Kidney (tissue), 14 donors: ENCODE measurements around the gene LDHB. TPM values are rescaled to one million over a fixed set of nuclear protein-coding genes. Genes with fewer than 3 reads are reported as not detected.
A peak's percentile ranks its signal among the peaks of the same experiment; 100 is the strongest.

ENCODE experiments used
- DNase-seq, 5 donors: peaks; one replicate each; pipeline ENCODE4 v3.0.0-alpha.2; 2013 to 2020
- FAIRE-seq: peaks from 2 replicates; lab custom pipeline; 2012; peaks lifted over from hg19 to GRCh38; lab: Jason Lieb, UNC
- H3K27ac ChIP-seq, 2 donors: one replicate each; pipeline ENCODE4 v1.7.0; 2013; ENCODE audit warnings: low read depth in 2 of 2, low read length in 2 of 2, inconsistent platforms in 1 of 2
- H3K27me3 ChIP-seq: one replicate; pipeline ENCODE4 v1.7.1; 2013; ENCODE audit warnings: low read length, inconsistent platforms; ENCODE audit not compliant: control insufficient read depth, insufficient read depth
- H3K36me3 ChIP-seq, 3 donors: one replicate each; pipeline versions ENCODE4 v1.7.0 to v1.7.1; 2013; ENCODE audit warnings: low read length in 3 of 3, control low read depth in 1 of 3, inconsistent platforms in 1 of 3; ENCODE audit not compliant: insufficient read depth in 3 of 3, control insufficient read depth in 2 of 3
- H3K4me1 ChIP-seq, 3 donors: one replicate each; pipeline versions ENCODE4 v1.7.0 to v1.7.1; 2013; ENCODE audit warnings: low read length in 3 of 3, inconsistent platforms in 1 of 3, low read depth in 1 of 3; ENCODE audit not compliant: control insufficient read depth in 2 of 3, insufficient read depth in 2 of 3
- H3K4me3 ChIP-seq, 3 donors: one replicate each; pipeline versions ENCODE4 v1.7.0 to v1.8.1; 2013; ENCODE audit warnings: low read length in 3 of 3, control low read depth in 1 of 3, inconsistent platforms in 1 of 3
- H3K9ac ChIP-seq, 3 donors: one replicate each; pipeline versions ENCODE4 v1.7.0 to v1.7.1; 2013; ENCODE audit warnings: low read length in 3 of 3, control low read depth in 1 of 3, inconsistent platforms in 1 of 3
- H3K9me3 ChIP-seq, 3 donors: one replicate each; pipeline versions ENCODE4 v1.7.0 to v1.7.1; 2013; ENCODE audit warnings: low read length in 3 of 3, control low read depth in 1 of 3, inconsistent platforms in 1 of 3; ENCODE audit not compliant: control insufficient read depth in 2 of 3, insufficient read depth in 1 of 3
- CTCF ChIP-seq: IDR thresholded peaks from 3 replicates; pipeline ENCODE4 v1.5.1; 2012; ENCODE audit warnings: mild to moderate bottlenecking, moderate library complexity, borderline replicate concordance; ENCODE audit not compliant: insufficient read depth; ENCODE audit errors: extremely low read depth
- intact Hi-C: fragments of 100-400 bp; cut with DNase I; formaldehyde crosslinking; loops from one replicate; pipeline ENCODE4 v1.11.1; 2022
- polyA plus RNA-seq: library from polyadenylated mRNA; stranded (reverse); fragments of 350-450 nt; fragmentation: Illumina TruSeq; extraction: RNeasy Lipid Tissue Mini Kit (QIAGEN cat#74804); gene quantifications from one replicate; pipeline ENCODE4 v1.2.3, GENCODE V29; 2014; ENCODE audit warnings: low read depth, low replicate concordance; ENCODE audit not compliant: insufficient read depth
- total RNA-seq: library from RNA; stranded (reverse); fragmentation: NEBNext Ultra II Directional; extraction: Animal tissue kit (Norgen Biotek cat#: 25700); gene quantifications from one replicate; pipeline ENCODE4 v1.2.1, GENCODE V29; 2021
- donor health status: control.
- donor health status: control.
- donor health status: control.
- donor health status: control.
- donor health status: control.
- donor health status: DM: yes; HTN: yes; CAD: no.
- donor health status: Normal renal cell carcinoma (clear cell type).

LDHB gene
- total and polyA plus RNA-seq, 2 donors from 2014 or later = 1,158 to 2,485 TPM

DNA sequence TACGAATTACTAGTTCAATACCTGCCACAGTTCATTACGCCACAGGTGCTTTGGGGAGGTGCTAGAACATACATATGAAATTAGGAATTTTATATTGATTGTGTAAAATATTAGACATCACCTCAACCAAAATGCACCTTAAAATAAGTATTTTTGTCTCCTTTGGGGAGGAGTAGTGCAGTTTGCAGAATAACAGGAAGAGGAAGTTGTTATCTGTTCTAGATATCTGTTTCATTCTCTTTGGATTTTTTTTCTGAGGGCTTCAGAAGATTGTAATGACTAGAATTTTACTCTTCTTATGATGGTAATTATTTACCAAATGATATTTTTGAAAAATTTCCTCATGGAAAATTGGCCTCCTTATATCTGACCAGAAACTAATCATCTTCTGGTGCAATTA is 43.1 kb downstream of the LDHB start:
- no peak overlapping the region for H3K27ac ChIP-seq
- H3K9ac ChIP-seq = no peak overlapping the region
- FAIRE-seq = no peak
- H3K4me3 ChIP-seq = no peak overlapping the region
- no peaks in the 10 kb centered on the region for H3K36me3 ChIP-seq
- H3K4me1 ChIP-seq = no peaks in the 10 kb centered on the region
- intact Hi-C loops = no loop called here
- no peaks in the 10 kb centered on the region for H3K9me3 ChIP-seq
- TF ChIP-seq CTCF = no peak
- H3K27me3 ChIP-seq = no peaks in the 10 kb centered on the region
- no peak for DNase-seq

DNA sequence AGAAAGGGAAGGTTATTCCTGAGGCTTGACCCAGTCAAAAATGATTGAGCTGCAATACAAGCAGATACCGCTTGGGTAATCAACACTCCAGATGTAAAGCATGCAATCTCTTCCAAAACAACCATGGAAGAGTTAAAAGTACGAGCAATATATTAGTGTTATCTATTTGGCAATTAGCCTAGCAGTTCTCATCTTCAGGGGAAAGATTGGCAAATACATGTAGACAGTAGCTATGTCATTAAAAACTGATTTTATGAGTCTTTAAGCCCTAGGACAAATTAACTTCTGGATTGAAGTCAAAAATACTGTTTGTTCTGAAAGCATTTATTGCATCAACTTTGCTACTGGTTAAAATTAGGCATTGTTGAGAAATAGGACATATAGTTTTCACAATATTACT is 43.7 kb downstream of the LDHB start:
- no peak for FAIRE-seq
- no peak overlapping the region for H3K27ac ChIP-seq
- intact Hi-C loops = no loop called here

DNA sequence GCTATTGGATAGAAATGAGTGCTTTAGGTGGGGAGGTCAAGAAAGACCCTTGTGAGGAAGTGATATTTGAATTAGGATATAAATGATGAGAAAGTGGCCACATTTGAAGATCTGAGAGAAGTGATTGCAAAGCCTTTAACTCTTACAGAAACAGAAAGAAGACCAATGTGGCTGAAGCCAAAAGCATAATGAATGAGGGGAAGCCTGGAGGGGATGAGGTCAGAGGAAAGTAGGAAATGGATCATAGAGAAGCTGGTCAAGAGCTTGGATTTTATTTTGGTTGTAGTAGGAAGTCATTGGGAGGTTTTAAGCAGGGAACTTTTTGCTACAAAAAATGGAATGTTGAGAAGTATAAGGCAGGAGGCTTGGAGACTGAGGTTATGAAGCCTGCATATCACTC is 49.4 kb downstream of the LDHB start:
- FAIRE-seq (no peak), DNase-seq (no peak)
- Histone ChIP-seq H3K27me3 (no peaks in the 10 kb centered on the region), H3K9me3 (no peaks in the 10 kb centered on the region), H3K27ac (no peak overlapping the region), H3K4me3 (no peak overlapping the region), H3K4me1 (no peaks in the 10 kb centered on the region), H3K36me3 (no peaks in the 10 kb centered on the region), H3K9ac (no peak overlapping the region)
- TF ChIP-seq CTCF = no peak
- intact Hi-C loops = no loop called here

More for the DNA sequence above, 43.7 kb downstream of the LDHB start:
- peak in 1 of 5 donors; percentile 16 for DNase-seq
- no peak for TF ChIP-seq CTCF
- Histone ChIP-seq H3K27me3 (no peaks in the 10 kb centered on the region), H3K9ac (no peak overlapping the region), H3K4me1 (no peaks in the 10 kb centered on the region), H3K36me3 (no peaks in the 10 kb centered on the region), H3K4me3 (no peak overlapping the region), H3K9me3 (no peaks in the 10 kb centered on the region)

DNA sequence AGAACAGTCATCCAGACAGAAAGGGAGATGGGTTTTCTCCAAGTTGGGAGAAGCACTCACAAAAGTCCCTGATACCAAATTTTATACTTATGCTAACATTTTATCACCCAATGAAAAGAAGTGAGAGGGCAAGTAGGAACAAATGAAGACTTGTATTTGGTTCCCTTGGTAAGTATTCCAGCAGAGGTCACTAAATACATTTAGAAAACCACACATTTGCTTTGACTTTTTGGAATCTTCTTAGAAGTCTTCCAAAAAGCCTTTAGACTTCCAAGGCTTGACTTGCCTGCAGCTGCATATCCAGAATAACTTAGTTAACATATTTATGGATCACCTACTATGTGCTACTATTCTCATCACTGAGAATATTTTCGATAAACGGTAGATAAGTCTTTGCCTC is 49.9 kb downstream of the LDHB start:
- Histone ChIP-seq H3K9me3 (no peaks in the 10 kb centered on the region), H3K9ac (no peak overlapping the region), H3K4me1 (no peaks in the 10 kb centered on the region), H3K4me3 (no peak overlapping the region), H3K27me3 (no peaks in the 10 kb centered on the region), H3K36me3 (no peaks in the 10 kb centered on the region), H3K27ac (no peak overlapping the region)
- peak; percentile 42 for TF ChIP-seq CTCF
- DNase-seq (peak in 2 of 5 donors; percentile 9 to 54), FAIRE-seq (peak; percentile 41)
- intact Hi-C loops = no loop called here
